ENCODE data around the gene P2RX3.

Gene P2RX3

DNA sequence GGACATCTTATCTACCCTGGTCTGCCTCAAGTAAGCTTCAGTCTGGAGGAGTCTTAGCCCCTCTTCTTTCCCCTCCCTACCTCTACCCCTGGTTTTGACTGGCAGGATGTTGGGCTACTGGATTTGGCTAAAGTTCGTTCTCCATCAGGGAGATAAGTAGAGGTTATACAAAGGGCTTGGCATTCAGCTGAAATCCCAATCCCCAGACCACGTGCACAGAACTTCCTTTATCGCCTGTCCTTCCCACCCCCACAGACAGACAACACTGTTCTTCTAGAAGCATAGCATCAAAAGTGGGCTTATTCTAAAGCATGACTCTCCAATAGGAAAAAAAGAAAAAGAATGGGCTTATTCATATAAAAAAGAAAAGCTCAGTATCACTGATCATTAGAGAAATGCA is 35.0 kb downstream of the P2RX3 start:
- no peak for DNase-seq (ENCODE audit: low spot score)

DNA sequence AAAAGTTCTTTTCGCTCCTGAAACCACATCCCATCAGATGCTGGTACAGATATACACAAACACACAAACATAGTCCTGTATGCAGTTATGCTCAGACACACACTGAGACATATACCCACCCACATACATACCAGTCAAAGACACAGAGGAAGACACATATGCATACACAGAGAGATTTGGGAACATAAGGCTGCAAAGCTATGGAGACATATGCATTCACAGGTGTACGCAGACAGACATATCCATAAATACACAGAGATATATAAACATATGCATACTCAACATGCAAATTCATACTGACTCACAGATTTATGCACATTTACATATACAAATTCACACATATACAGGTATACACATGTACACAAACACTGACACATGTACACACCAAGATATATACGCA is 36.8 kb downstream of the P2RX3 start:
- no peak for DNase-seq (ENCODE audit: low spot score)

DNA sequence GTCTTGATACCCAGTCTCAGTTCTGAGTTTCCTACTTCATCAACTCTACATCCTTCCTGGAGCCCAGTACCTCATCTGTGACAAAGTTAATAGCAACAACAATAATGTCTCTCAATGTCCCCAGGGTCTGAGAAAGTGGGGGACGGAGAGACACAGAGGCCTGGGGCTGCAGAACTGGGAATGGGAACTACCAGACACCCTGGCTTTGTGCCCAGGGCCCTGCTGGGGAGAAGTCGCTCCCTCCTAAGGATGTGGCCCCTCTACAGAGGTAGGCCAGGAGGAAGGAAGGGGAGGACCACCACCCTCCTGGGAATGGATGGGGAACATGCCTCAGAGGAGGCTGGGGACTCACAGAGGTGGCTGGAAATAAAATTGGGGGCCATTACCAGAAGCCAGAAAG is 37.3 kb downstream of the P2RX3 start:
- no peak for DNase-seq (ENCODE audit: low spot score)

DNA sequence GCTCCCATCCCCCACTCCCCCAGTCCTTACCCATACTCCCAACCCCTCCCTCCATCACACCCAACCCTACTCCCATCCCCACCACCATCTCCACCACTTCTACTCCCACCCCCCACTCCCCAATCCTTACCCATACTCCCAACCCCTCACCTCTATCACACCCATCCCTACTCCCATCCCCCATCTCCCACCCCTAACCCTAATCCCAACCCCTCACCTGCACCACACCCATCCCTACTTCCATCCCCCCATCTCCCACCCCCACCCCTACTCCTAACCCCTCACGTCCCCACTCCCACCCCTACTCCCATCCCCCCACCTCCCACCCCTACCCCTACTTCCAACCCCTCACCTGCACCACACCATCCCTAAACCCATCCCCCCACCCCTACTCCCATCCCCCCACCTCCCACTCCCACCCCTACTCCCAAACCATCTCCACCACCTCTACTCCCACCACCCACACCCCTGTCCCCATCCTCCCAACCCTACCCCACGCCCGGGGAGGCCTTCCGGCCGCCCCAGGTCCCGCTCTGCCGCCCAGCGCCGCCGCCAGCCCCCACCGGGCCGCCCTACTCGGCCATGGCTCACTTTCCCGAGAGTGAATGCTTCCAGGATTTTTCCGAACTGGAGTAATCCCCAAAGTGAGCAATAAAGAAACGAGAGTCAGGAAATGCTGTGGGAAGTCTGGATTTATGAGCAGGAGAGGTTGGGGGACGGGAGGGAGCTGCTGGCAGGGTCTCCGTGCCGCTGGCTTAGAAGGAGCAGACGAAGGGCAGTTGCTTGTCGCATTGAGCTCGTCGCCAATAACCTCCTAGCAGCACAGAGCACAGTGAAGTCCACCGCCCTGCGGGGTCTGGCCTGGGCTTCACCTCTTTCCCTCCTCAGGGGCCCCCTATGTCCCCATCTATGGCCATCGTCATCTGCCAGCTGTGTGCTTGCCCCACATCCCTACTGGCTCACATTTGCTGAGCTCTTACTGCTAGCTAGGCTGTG is 38.2 kb downstream of the P2RX3 start:
- no peak for DNase-seq (ENCODE audit: low spot score)

DNA sequence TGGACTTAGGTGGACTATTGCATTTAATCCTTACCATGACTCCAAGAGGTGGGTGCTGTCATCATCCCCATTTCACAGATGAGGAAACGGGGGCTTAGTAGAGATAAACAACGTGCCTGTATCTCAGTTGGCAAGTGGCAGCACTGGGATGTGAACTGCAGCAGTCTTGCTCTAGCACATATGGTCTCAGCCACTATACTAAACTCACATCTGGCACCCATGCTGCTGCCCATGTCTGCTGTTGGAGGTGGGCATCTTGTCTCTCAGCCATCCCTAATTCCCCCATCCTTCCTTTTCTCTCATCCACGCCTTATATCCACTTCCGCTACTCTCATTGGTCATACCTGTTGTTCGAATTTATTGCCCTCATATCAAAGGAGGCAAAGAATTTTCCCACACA is 39.0 kb downstream of the P2RX3 start:
- no peak for DNase-seq (ENCODE audit: low spot score)

DNA sequence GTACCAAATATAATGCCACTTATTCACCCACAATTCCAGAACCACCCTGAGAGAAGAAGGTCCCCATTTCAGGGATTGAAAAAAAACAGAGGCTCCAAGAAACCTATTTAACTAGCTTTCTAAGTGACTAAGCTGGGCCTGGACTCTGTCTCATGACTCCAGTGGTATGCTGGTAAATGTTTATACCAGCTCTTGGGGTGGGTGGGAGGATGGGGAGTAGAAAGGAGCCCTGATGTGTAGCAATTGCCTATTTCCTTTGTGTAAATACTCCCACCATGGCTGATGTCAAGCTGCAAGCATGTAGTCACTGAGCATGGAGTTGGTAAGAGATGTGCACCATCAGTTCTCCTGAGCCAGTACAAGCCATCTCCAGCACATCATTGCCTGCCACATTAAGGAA is 40.0 kb downstream of the P2RX3 start:
- no peak for DNase-seq (ENCODE audit: low spot score)

DNA sequence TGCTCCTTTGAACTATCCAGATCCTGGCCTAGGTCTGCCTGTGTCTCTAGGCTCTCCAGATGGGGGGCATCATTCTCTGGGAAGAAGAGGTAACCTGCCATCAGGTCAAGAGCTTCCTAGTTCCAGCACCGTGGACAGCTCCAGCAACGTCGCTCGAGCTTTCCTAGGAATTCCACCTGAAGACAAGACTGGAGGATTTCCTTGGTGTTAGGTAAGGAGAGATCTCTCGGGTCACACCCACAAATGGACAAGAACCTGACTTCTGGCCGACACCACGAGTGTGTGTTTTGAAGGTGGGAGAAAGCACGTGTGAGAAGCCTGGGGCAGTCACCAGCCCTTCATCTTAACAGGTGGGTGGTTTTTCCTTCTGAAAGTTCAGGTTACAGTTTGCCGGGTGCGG is 41.6 kb downstream of the P2RX3 start:
- no peak for DNase-seq (ENCODE audit: low spot score)

DNA sequence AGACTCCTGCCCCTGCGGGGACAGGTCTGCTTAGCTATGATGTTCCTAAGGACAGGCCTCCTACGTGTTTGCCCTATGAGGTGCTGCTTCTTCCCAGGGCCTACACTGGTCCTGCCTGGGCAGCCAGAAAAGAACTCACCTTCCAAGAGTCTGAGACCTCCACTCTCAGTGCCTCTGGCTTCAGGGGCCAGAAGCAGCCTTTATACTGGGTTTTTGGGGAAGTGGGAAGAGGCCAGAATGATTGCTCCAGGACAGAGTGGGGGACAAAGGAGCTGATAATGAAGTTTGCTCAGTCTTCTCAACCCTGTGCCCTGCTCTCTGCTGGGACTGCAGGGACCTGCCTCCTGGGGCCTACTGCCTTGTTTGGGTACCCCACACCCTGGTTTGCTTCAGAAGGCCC is 42.8 kb downstream of the P2RX3 start, which contains the start of gene PRG3:
Gene PRG3, minus strand, starts transcription at position 176 of the 400 bp plus-strand sequence. CDS start 442 bp downstream, outside the sequence.
- DNase-seq (ENCODE audit: low spot score) = no peak

DNA sequence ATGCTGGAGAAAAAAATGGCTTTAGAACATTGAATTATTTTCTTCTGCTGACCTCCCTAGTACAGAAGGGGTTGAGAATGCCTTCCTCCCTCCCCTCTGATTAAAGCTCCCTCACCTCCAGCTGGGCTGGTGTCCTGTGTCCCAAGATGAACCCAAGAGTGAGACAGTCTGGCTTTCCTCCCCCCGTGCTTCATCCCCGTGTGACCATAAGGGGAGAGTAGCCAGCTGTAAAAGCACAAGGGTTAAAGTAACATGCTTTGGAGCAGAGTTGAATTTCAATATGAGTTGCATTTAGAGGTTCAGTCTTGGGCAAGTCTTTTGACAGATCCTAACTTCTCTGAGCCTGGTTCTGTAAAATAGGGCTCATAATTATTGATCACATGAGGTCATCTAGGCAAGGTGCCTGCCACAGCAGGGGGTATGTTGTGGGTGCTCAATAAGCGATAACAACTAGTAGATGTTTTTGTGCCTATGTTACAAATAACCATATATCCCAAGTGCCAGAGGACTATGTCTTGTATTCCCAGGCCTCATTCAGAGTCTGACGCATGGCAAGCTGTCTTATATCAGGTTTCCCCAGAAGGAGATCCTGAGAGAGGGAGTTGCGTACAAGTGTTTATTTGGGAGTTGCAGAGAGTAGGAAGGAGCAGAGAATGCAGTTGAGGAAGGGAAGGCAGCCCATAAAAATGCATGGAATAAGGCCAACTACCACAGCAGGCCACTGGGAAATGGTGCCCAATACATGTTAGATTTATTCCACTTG is 48.2 kb downstream of the P2RX3 start:
- DNase-seq (ENCODE audit: low spot score) = no peak

DNA sequence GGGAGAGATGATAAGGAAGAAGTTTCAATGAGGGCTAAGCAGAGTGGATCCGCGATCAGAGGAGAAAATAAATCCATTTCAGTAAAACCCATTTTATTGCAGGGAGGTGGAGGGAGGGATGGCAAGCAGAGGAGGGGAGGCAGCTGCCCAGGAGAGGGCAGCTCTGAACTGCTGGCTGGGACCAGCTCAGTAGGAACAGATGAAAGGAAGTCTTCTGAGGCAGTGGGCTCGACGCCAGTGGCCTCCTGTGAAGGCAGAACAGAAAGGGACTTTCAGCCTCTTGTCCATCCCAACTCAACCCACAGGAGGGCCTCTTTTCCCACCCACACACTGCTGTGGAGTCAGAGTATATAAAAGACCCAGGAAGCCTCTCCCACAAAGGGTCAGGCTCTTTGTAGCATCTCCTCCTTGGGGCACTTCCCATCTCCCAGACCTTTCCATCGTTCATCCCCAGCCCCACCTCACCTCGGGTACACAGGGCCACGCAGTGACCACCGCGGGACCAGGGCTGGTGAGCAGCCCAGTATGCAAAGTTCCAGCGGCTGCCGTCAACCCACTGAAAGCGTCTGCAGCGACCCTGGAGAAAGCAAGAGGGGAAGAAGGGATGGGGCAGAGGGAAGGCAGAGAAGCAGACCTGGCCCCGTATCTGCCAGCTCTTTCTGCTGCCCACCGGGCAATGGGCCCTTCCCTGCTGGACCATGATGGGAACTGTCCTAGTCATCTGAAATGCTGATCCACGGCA is 49.3 kb downstream of the P2RX3 start:
- DNase-seq (ENCODE audit: low spot score) = no peak

DNA sequence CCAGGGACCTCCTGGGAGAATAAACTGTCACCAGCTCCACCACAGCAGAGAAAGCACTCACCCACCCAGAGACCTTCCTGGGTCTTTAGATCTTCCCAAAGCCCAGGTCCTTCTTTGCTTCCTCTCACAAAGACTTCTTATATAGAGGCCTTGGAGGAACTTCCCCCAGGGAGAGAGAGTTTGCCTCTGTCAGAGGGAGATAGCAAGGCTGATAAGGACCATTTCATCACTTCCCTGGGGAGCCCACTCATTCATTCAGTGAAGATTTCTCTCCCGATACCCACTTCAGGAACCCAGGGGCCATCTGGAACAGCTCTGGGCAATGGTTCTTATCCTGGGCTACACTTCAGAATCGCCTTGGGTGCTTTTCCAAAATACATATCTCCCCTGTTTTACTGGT is 52.4 kb downstream of the P2RX3 start, which contains the start of gene PRG2:
Gene PRG2, minus strand, starts transcription at position 116 of the 400 bp plus-strand sequence. CDS start 706 bp downstream, outside the sequence.
- DNase-seq (ENCODE audit: low spot score) = no peak

DNA sequence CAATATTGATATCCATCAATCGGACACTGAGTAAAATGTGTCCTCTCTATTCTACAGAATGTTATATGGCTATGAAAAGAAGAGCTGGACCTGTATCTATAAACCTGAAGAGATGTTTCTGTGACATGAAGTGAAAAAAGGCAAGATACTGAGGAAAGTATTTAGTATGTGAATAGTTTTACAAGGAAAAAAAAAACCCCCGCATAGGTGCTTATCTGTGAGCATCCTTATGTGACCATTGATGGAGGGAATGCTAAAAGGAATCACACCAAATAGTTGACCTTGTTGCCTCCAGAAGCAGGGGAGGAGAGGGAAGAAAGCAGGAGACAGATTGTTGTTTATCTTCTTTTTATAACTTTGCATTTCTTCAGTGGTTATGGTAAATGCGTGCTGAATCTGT is 53.0 kb downstream of the P2RX3 start:
- no peak for DNase-seq (ENCODE audit: low spot score)

DNA sequence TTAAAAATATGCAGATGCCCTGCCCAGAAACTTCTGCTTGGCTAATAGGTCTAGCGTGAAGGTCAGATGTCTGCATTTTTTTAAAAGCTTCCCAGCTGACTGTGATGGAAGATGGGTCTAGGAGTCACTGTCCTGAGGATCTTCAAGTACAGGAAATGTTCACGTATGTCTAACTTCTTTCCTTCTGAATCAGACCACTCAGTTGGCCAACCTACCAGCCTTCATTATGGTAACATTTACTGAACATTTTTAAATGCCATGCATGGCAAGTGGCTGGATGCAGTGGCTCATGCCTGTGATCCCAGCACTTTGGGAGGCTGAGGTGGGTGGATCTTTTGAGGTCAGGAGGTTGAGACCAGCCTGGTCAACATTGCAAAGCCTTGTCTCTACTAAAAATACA is 53.4 kb downstream of the P2RX3 start:
- DNase-seq (ENCODE audit: low spot score) = no peak

DNA sequence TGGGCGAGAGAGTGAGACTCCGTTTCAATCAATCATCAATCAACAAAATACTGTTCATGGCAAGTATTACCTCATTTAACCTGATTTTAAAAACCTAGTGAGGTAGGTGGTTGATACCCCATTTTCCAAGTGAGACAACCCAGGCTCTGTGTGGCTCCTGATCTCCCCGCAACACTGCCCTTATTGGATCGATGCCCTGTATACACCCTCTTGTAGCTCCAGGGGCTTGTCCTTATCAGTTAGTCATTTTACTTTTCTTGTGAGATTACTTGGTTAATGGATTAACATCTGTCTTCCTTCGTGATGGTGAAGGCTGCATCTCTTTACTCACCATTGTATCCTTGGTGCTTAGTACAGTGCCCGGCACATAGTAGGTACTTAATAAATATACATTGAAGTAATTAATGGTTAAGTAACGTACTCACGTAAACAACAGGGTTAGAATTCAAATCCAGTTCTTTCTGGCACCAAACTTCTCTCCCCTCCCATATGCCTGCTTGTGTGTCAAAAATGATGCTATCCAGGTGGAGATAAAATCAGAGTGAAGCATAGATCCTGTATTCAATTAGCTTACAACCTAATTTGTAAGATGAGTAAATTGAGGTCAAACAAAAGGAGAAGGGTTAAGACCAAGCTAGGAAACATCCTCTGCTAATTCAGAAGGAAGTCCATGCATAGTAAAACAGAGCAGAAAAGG is 54.1 kb downstream of the P2RX3 start:
- no peak for DNase-seq (ENCODE audit: low spot score)

DNA sequence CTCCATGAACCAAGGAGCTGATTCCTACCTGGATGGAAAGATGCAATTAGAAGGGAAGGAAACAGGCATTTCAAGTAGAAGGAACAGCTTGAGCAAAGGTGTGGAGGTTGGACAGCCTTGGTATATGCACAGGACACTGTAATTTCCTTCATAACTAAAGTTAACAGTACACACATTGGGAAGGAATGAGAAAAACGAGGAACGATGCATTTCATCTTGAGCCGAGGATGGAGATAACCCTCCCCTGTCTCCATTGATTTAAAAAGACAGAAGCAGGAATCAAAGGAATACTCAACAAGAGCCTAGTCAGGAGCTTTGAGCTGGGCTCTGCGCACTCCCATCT is 54.6 kb downstream of the P2RX3 start:
- no peak for DNase-seq (ENCODE audit: low spot score)

DNA sequence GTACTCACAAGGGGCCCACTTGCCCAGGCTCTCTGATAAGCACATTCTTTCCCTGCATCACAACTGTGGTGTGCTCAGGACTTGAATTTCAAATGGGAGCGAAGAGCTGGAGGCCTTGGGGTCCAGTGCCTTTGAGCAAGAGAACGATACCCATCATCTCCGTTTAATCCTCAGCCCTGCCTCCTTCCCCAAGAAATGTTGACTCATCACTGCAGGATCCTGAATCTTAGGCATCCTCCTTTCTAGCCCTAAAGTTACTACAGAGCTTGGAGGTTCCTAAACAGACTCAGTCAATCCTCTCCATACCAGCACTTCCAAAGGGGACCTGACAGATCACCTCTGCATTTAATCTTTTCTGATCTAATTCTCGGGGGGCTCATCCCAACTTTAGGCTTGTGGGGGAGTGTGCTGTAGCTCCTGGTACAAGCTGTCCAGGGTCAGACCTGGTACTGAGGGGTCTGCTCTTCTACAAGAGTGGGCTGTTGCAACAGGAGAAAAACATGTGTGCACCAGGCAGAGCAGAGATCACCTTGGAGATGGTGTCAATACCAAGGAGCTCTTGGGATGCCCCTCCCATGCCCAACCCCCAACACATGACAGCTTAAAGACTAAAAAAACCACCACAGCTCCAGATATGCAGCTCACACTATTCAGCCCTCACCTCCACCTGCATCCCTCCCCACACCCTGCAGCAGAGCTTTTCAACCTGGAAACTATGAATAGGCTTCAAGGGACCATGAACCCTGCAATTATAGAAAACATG is 56.2 kb downstream of the P2RX3 start:
- DNase-seq (ENCODE audit: low spot score) = no peak

DNA sequence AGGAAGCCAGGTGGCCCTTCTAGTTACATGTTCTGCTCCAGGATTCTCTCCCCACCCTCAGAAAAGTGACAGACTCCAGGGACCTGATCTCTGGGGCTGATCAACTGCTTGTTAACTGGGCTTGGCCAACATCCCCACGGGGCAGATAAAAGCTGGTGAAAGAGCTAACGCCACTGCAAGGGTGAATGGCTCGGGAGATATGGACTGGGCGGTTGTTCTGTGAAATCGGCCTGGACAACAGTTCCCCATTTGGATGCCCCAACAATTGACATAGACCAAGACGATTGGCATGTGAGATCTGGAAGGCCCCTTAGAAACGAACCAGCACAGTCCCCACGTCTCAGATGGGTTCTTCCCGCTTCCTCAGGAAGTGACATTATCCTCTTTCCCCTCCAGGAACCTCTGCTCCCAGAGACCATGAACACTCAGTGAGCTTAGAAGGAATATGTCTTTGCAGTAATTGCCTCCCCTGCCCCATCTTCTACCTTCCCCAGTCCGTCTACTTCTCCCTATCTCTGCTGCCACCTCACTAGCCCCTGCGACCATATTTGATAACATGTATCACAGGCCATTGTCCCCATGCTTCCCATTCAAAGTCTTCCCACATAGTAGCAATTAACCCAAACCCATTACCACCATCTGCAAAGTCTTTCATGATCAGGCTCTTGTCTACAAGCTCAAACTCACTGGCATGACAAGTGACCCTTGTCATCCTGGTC is 57.9 kb downstream of the P2RX3 start:
- DNase-seq (ENCODE audit: low spot score) = no peak

DNA sequence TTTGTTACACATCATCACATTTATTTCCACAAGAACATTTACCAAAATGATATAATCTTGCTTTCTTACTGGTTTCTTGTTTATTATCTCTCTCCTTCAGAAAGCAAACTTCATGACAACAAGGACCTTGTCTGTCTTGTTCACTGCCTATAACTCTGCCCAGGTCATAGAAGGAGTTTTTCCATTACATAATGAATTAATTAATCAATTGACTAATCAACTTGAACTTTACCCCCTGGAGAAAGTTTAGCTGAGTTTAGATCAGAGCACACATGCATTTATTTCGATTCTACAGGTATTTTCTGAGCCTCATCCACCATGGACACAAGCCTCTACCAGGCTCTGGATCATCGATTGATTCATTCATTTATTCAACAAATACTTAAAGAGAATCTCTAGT is 58.6 kb downstream of the P2RX3 start:
- no peak for DNase-seq (ENCODE audit: low spot score)

DNA sequence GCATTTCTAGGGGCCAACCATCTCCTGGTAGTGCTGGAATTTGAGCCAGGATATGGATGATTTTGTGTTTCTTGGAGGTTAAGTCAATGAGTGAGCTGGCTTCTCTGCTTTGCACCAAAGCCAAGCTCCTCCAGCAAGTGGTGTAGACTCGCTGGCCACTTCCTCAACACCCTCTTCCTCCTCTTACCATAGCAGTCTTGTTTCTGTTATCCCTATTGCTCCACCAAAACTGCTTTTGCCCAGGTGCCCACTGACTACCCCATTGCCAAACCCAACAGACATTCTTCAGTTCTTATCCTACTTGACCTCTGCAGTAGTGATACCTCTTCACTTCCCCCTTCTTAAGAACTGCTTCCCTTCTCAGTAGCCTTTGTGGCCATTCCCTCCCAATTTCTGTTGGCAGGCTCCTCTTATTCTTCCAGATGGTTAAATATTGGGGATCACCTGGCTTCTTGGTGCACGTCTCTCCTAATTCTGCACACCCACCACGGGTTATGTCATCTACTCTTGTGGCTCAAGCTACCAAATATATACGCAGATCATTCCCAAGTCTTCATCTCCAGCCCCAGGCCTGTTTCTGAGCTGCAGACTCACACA is 59.3 kb downstream of the P2RX3 start:
- DNase-seq (ENCODE audit: low spot score) = no peak

DNA sequence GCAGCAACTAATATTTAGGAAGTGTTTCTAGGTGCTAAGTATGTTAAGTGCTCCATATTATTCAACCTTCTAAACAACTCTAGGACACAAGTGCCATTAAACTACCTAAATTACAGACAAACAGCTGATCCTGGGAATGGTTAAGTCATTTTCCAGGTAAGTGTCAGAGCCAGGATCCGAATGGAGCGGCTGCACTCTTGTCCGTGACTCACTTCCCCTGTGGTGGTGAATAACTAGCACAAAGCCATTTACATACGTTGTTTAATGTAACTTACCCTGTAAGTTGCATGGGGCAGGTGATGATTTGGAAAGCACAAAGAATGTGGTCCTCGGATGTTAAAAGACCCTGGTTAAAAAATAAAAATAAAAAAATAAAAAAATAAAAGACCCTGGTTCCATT is 61.1 kb downstream of the P2RX3 start:
- no peak for DNase-seq (ENCODE audit: low spot score)

Data from left forelimb (tissue), 1 donor.